Measurements from ENCODE around the gene CRY2.

CRY2 gene

GRCh38 chr11:45932217-45932616, 84.9 kb downstream of the CRY2 start:
- no peak overlapping the region for H3K4me3 ChIP-seq (ENCODE audit: low read depth, low read length)
- DNase-seq (ENCODE audit: low read depth): no peak
- no peak for TF ChIP-seq CTCF (IDR thresholded peaks at IDR 0.05; ENCODE audit: insufficient read depth, low read depth, low read length, missing control alignments)

All from GM12865 (cell line).